Stimulated activated CD8-positive, alpha-beta memory T cell treated with anti-CD3 and anti-CD28 coated beads, Interleukin-15, amount 100 ng/mL, for 1 hour (primary cell): ENCODE data around the gene TXLNB.
"Not testable (repeated sequence)": the region's sequence is repeated elsewhere in the genome, so short reads cannot be mapped to it uniquely, and the experiment has no call there.

Source experiments
- DNase-seq: peaks from one replicate; pipeline ENCODE4 v3.0.0-alpha.2; 2020; ENCODE audit warnings: low read depth

TXLNB gene

DNA sequence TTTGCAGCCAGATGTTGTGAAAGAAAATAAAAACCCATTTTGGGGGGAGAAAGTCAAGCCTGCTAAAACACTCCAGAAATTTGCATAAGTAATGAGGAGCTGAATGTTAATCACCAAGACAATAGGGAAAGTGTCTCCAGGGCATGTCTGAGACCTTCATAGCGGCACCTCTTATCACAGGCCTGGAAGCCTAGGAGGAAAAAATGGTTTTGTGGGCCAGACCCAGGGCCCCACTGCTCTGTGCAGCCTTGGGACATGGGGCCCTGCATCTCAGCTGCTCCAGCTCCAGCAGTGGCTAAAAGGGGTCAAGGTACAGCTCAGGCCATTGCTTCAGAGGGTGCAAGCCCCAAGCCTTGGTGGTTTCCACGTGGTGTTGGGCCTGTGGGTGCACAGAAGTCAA, 57.6 kb downstream of the TXLNB start:
- DNase-seq: not testable (repeated sequence)

GRCh38 chr6:139231206-139231605, 60.6 kb downstream of the TXLNB start:
- no peak for DNase-seq

GRCh38 chr6:139230391-139230840, 61.4 kb downstream of the TXLNB start:
- DNase-seq: no peak

DNA sequence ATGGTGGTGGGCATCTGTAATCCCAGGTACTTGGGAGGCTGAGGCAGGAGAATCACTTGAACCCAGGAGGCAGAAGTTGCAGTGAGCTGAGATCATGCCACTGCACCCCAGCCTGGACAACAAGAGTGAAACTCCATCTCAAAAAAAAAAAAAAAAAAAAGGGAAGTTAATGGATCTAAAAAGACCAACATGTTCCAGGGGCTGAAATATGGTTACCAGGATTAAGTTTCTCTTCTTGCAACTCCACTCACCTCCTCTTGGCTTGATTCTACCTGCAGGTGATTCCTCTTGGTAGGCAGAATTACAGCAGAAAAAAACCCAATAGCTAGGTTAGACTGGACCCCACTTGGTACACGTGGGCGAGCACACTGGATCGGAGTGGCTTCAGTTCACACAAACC, 63.4 kb downstream of the TXLNB start:
- DNase-seq: not testable (repeated sequence)

GRCh38 chr6:139219746-139220145, 72.1 kb downstream of the TXLNB start:
- no peak for DNase-seq

- DNase-seq: peak; percentile 44
These were observed 72.5 kb downstream of the TXLNB start for GRCh38 chr6:139219271-139219729.

DNA sequence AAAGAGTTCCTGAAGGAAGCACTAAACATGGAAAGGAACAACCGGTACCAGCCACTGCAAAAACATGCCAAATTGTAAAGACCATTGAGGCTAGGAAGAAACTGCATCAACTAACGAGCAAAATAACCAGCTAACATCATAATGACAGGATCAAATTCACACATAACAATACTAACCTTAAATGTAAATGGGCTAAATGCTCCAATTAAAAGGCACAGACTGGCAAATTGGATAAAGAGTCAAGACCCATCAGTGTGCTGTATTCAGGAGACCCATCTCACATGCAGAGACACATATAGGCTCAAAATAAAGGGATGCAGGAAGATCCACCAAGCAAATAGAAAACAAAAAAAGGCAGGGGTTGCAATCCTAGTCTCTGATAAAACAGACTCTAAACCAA, 79.3 kb downstream of the TXLNB start:
- not testable (repeated sequence) for DNase-seq

- DNase-seq: not testable (repeated sequence)
These were observed 81.0 kb downstream of the TXLNB start for GRCh38 chr6:139210766-139211165.

- DNase-seq: no peak
These were observed 86.0 kb downstream of the TXLNB start for GRCh38 chr6:139205843-139206242.

DNA sequence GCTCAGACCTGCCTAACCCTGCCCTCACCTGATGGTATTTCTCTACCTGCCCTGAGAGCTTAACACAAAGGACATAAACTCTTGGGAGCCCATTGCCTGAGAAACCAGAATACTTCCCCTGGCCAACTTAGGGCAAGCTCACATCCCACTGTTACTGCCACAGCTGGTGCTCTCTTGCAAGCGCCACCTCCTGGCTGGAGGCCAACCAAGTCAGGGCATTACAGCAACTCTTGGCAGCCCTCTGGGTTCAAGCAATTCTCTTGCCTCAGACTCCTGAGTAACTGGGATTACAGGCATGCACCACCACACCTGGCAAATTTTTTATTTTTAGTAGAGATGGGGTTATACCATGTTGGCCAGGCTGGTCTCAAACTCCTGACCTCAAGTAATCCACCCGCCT, 86.8 kb downstream of the TXLNB start:
- DNase-seq: no peak

DNA sequence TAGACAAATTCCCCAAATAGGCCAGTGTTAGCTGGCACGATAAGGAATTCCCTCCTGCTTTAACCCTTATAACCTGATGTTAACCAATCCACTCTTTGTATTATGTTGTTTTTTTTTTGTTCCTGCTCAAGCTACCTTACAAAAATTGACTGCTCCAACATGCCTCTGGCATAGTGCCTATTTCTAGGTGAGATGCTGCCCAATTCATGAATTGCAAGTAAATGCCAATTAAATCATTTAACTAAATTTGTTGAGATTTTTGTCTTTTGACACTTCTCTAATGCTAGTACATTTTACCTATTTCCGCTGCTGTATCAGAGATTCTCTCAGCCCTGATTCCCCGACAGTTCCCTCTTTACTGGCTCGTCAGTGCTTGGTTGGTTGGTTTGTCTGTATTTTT, 90.4 kb downstream of the TXLNB start:
- no peak for DNase-seq

- no peak for DNase-seq
These were observed 93.1 kb downstream of the TXLNB start for GRCh38 chr6:139198529-139199288.

DNA sequence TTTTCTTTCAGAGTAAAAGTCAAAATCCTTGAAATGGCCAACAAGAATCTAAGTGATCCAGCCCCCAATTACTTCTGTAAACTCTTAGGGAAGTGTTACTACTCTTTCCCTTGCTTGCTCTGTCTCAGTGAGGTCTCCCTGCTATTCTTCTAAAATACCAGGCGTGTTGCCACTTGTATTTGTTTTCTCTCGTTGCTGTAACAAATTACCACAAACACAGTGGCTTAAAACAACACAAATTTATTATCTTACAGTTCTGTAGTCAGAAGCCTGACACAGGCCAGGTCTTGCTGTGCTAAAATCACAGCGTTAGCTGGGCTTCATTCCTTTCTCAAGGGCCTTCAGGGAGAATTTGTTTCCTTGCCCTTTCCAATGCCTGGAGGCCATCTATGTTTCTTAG, 97.1 kb downstream of the TXLNB start:
- no peak for DNase-seq
